Measurements from ENCODE around the gene TMPRSS13.

TMPRSS13 gene

GRCh38 chr11:117900720-117901440, 28.3 kb downstream of the TMPRSS13 start:
- Histone ChIP-seq H3K36me3 (no peaks in the 10 kb centered on the region), H3K27me3 (no peaks in the 10 kb centered on the region), H3K4me2 (peak overlapping the region; percentile 5; the same call in 1 of the 2 replicates), H4K20me1 (no peaks in the 10 kb centered on the region), H3K9me3 (no peaks in the 10 kb centered on the region), H3K27ac (no peak overlapping the region), H3K4me3 (no peak overlapping the region), H3K9ac (no peak overlapping the region), H3K4me1 (peaks cover 25% of the 10 kb centered on the region)
- no peak for TF ChIP-seq Cebpa-rat (IDR thresholded peaks at IDR 0.05)

- no peak overlapping the region for H3K27ac ChIP-seq
- no peaks in the 10 kb centered on the region for H3K27me3 ChIP-seq
- H3K4me1 ChIP-seq, result peaks cover 25% of the 10 kb centered on the region
- H4K20me1 ChIP-seq, result no peaks in the 10 kb centered on the region
- TF ChIP-seq Cebpa-rat (IDR thresholded peaks at IDR 0.05), result no peak
- peak overlapping the region; percentile 25; the same call in 1 of the 2 replicates for H3K4me2 ChIP-seq
- no peak overlapping the region for H3K4me3 ChIP-seq
- H3K9ac ChIP-seq, result no peak overlapping the region
- no peaks in the 10 kb centered on the region for H3K36me3 ChIP-seq
- H3K9me3 ChIP-seq, result no peaks in the 10 kb centered on the region
Measured at GRCh38 chr11:117900121-117900648, 29.0 kb downstream of the TMPRSS13 start.

- no peaks in the 10 kb centered on the region for H3K36me3 ChIP-seq
- no peaks in the 10 kb centered on the region for H3K9me3 ChIP-seq
- H3K4me2 ChIP-seq, result no peak overlapping the region
- H4K20me1 ChIP-seq, result no peaks in the 10 kb centered on the region
- H3K4me1 ChIP-seq, result peaks cover 18% of the 10 kb centered on the region
- no peaks in the 10 kb centered on the region for H3K27me3 ChIP-seq
- H3K4me3 ChIP-seq, result no peak overlapping the region
- no peak for TF ChIP-seq Cebpa-rat (IDR thresholded peaks at IDR 0.05)
- no peak overlapping the region for H3K27ac ChIP-seq
- H3K9ac ChIP-seq, result no peak overlapping the region
Measured at GRCh38 chr11:117898059-117898458, 31.1 kb downstream of the TMPRSS13 start.

GRCh38 chr11:117892651-117893050, 36.6 kb downstream of the TMPRSS13 start:
- Histone ChIP-seq H4K20me1 (no peaks in the 10 kb centered on the region), H3K4me2 (no peak overlapping the region), H3K9me3 (no peaks in the 10 kb centered on the region), H3K4me3 (no peak overlapping the region), H3K9ac (no peak overlapping the region), H3K4me1 (no peaks in the 10 kb centered on the region), H3K27ac (no peak overlapping the region), H3K27me3 (no peaks in the 10 kb centered on the region), H3K36me3 (no peaks in the 10 kb centered on the region)
- TF ChIP-seq Cebpa-rat (IDR thresholded peaks at IDR 0.05), result no peak

GRCh38 chr11:117891362-117891761, 37.8 kb downstream of the TMPRSS13 start:
- Histone ChIP-seq H3K4me1 (no peaks in the 10 kb centered on the region), H3K36me3 (no peaks in the 10 kb centered on the region), H3K27ac (no peak overlapping the region), H4K20me1 (no peaks in the 10 kb centered on the region), H3K4me3 (no peak overlapping the region), H3K27me3 (no peaks in the 10 kb centered on the region), H3K9ac (no peak overlapping the region), H3K9me3 (no peaks in the 10 kb centered on the region), H3K4me2 (no peak overlapping the region)
- no peak for TF ChIP-seq Cebpa-rat (IDR thresholded peaks at IDR 0.05)

- no peak overlapping the region for H3K4me3 ChIP-seq
- H3K4me2 ChIP-seq, result no peak overlapping the region
- no peaks in the 10 kb centered on the region for H3K36me3 ChIP-seq
- no peak overlapping the region for H3K9ac ChIP-seq
- H3K9me3 ChIP-seq, result no peaks in the 10 kb centered on the region
- H4K20me1 ChIP-seq, result no peaks in the 10 kb centered on the region
- no peak overlapping the region for H3K27ac ChIP-seq
- TF ChIP-seq Cebpa-rat (IDR thresholded peaks at IDR 0.05), result no peak
- H3K4me1 ChIP-seq, result no peaks in the 10 kb centered on the region
- no peaks in the 10 kb centered on the region; the same call in 1 of the 2 replicates for H3K27me3 ChIP-seq
Measured at GRCh38 chr11:117888139-117888566, 41.0 kb downstream of the TMPRSS13 start.

- Histone ChIP-seq H3K4me1 (no peaks in the 10 kb centered on the region), H3K9me3 (no peaks in the 10 kb centered on the region), H3K4me2 (no peak overlapping the region), H4K20me1 (no peaks in the 10 kb centered on the region), H3K4me3 (no peak overlapping the region), H3K9ac (no peak overlapping the region), H3K36me3 (no peaks in the 10 kb centered on the region), H3K27ac (no peak overlapping the region), H3K27me3 (no peaks in the 10 kb centered on the region; the same call in 1 of the 2 replicates)
- TF ChIP-seq Cebpa-rat (IDR thresholded peaks at IDR 0.05), result no peak
Measured at GRCh38 chr11:117887431-117888138, 41.6 kb downstream of the TMPRSS13 start.

GRCh38 chr11:117885777-117886176, 43.4 kb downstream of the TMPRSS13 start:
- Histone ChIP-seq H3K27me3 (no peaks in the 10 kb centered on the region; the same call in none of the 2 replicates), H3K9me3 (no peaks in the 10 kb centered on the region), H4K20me1 (no peaks in the 10 kb centered on the region), H3K36me3 (no peaks in the 10 kb centered on the region), H3K27ac (no peak overlapping the region), H3K9ac (no peak overlapping the region), H3K4me1 (no peaks in the 10 kb centered on the region), H3K4me3 (no peak overlapping the region), H3K4me2 (no peak overlapping the region)
- TF ChIP-seq Cebpa-rat (IDR thresholded peaks at IDR 0.05), result no peak

- Histone ChIP-seq H3K4me2 (no peak overlapping the region), H3K36me3 (no peaks in the 10 kb centered on the region), H3K27me3 (no peaks in the 10 kb centered on the region; the same call in none of the 2 replicates), H3K9me3 (no peaks in the 10 kb centered on the region), H4K20me1 (no peaks in the 10 kb centered on the region), H3K4me1 (no peaks in the 10 kb centered on the region), H3K4me3 (no peak overlapping the region), H3K9ac (no peak overlapping the region), H3K27ac (no peak overlapping the region)
- TF ChIP-seq Cebpa-rat (IDR thresholded peaks at IDR 0.05), result no peak
Measured at GRCh38 chr11:117884994-117885393, 44.2 kb downstream of the TMPRSS13 start.

GRCh38 chr11:117883063-117883462, 46.1 kb downstream of the TMPRSS13 start:
- no peak overlapping the region for H3K27ac ChIP-seq
- no peak overlapping the region for H3K4me2 ChIP-seq
- no peaks in the 10 kb centered on the region for H3K4me1 ChIP-seq
- H4K20me1 ChIP-seq, result no peaks in the 10 kb centered on the region
- no peaks in the 10 kb centered on the region for H3K9me3 ChIP-seq
- H3K4me3 ChIP-seq, result no peak overlapping the region
- H3K27me3 ChIP-seq, result peaks cover 18% of the 10 kb centered on the region
- H3K9ac ChIP-seq, result no peak overlapping the region
- H3K36me3 ChIP-seq, result no peaks in the 10 kb centered on the region
- TF ChIP-seq Cebpa-rat (IDR thresholded peaks at IDR 0.05), result no peak

All from BLaER1 (cell line).